ENCODE data around the gene ZSCAN31.
"Not testable (repeated sequence)": the region's sequence is repeated elsewhere in the genome, so short reads cannot be mapped to it uniquely, and the experiment has no call there.

Gene ZSCAN31

DNA sequence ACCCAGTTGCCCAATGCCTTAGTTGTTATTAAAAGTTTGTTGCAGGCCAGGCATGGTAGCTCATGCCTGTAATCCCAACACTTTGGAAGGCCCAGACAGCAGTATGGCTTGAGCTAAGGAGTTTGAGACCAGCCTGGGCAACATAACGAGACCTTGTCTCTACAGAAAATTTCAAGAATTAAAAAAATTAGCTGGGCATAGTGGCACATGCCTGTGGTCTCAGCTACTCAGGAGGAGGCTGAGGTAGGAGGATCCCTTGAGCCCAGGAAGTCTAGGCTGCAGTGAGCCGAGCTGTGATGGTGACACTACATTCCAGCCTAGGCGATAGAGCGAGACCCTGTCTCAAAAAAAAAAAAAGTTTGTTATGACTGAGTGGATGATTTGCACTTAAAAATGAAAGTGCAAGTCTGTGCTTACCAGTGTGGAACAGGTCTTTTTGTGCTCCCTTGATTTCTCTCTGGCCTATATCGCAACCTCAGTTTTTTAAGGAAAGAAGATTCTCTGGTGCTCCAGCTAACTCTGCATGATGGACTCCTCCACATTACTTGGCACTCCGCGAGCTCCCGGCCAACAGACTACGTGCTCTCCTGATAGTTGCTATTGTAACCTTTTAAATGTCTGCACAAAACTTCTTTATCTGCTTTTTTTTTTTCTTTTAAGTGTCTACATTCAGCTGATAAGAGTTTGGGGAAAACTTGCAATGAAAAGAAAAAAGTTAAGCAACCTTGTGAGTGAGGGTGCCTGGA lies 35.9 kb upstream of the ZSCAN31 start:
- no peak overlapping the region for H3K27ac ChIP-seq
- TF ChIP-seq, protein P1, sequence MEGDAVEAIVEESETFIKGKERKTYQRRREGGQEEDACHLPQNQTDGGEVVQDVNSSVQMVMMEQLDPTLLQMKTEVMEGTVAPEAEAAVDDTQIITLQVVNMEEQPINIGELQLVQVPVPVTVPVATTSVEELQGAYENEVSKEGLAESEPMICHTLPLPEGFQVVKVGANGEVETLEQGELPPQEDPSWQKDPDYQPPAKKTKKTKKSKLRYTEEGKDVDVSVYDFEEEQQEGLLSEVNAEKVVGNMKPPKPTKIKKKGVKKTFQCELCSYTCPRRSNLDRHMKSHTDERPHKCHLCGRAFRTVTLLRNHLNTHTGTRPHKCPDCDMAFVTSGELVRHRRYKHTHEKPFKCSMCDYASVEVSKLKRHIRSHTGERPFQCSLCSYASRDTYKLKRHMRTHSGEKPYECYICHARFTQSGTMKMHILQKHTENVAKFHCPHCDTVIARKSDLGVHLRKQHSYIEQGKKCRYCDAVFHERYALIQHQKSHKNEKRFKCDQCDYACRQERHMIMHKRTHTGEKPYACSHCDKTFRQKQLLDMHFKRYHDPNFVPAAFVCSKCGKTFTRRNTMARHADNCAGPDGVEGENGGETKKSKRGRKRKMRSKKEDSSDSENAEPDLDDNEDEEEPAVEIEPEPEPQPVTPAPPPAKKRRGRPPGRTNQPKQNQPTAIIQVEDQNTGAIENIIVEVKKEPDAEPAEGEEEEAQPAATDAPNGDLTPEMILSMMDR (IDR thresholded peaks at IDR 0.05): no peak
- no peak for TF ChIP-seq ZFX (IDR thresholded peaks at IDR 0.05; ENCODE audit: borderline replicate concordance)

DNA sequence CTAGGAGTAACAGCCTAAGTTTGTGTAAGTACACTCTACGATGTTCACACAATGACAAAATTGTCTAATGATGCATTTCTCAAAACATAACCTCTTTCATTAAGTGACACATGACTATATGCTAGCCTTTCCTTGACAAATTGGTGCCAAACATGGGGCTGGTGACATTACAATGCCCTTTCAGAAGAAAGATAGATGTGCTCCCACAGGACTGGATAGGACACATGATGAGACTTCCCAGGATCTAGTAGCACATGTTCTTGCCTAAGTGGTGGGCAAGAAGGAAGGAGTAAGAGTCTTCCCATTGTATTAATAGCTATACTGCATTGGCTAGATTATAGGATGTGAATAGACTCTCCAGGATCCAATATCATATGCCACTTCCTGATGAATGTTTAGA lies 35.3 kb upstream of the ZSCAN31 start:
- no peak overlapping the region for H3K27ac ChIP-seq
- TF ChIP-seq, protein P1 (IDR thresholded peaks at IDR 0.05): no peak
- TF ChIP-seq ZFX (IDR thresholded peaks at IDR 0.05; ENCODE audit: borderline replicate concordance): no peak

DNA sequence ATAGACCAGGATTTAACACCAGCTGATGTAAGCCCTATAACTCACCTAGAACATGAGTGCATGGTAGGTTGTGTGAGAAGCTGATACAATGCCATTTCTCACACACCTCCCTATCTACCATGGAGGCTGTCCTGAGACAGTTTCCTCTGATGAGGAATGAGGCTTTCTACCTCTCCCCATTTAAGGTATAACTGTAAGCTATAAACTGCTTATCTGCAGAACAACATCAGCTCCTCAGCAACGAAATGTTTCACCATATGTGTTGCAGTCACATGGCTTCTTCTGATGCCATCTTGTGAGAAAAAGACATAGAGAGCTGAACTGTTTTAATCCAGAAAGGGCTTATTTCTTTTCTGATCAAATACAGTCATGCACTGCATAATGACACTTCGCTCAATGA lies 34.5 kb upstream of the ZSCAN31 start:
- no peak overlapping the region for H3K27ac ChIP-seq

DNA sequence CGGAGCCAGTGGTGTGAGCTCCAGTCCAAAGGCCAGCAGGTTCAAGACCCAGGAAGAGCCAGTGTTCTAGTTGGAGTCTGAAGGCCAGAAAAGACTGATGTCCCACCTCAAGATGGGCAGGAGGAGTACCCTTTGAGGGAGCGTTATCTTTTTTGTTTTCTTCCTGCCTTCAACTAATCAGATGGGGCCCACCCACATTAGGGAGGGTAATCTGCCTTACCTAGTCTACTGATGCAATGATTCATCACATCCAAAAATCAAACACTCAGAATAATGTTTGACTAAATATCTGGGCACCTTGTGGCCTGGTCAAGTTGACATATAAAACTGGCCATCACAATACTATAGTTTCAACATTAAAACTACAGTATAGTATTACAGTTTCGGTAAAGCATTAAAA lies 33.5 kb upstream of the ZSCAN31 start:
- TF ChIP-seq, protein P1 (IDR thresholded peaks at IDR 0.05): no peak
- TF ChIP-seq ZFX (IDR thresholded peaks at IDR 0.05; ENCODE audit: borderline replicate concordance): no peak
- no peak overlapping the region for H3K27ac ChIP-seq

More for the DNA sequence above, 34.5 kb upstream of the ZSCAN31 start:
- TF ChIP-seq, protein P1 (IDR thresholded peaks at IDR 0.05): no peak
- no peak for TF ChIP-seq ZFX (IDR thresholded peaks at IDR 0.05; ENCODE audit: borderline replicate concordance)

DNA sequence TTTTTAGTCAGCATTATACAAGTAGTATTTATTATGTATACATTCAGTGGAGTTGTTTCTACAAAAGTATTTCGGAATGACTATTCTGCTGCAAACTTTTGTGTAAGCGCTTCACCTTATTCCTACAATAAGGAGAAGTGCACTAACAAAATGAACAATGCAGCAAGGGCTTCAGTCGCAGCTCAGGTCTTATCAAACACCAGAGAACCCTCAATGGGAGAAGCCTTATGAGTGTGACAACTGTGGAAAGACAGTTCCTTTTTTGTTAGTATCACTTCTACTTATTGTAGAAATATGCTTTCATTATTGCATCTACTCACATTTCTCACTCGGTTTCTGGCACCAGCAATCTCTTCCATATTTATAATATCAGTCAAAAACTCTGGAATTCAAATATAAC lies 32.6 kb upstream of the ZSCAN31 start:
- TF ChIP-seq ZFX (IDR thresholded peaks at IDR 0.05; ENCODE audit: borderline replicate concordance): no peak
- TF ChIP-seq, protein P1 (IDR thresholded peaks at IDR 0.05): no peak
- no peak overlapping the region for H3K27ac ChIP-seq

DNA sequence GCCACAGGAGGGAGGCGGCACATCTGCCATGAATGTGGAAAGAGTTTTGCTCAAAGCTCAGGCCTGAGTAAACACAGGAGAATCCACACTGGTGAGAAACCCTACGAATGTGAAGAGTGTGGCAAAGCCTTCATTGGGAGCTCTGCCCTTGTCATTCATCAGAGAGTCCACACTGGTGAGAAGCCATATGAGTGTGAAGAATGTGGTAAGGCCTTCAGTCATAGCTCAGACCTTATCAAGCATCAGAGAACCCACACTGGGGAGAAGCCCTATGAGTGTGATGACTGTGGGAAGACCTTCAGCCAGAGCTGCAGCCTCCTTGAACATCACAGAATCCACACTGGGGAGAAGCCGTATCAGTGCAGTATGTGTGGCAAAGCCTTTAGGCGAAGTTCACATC lies 29.6 kb upstream of the ZSCAN31 start:
- H3K27ac ChIP-seq: not testable (repeated sequence)

DNA sequence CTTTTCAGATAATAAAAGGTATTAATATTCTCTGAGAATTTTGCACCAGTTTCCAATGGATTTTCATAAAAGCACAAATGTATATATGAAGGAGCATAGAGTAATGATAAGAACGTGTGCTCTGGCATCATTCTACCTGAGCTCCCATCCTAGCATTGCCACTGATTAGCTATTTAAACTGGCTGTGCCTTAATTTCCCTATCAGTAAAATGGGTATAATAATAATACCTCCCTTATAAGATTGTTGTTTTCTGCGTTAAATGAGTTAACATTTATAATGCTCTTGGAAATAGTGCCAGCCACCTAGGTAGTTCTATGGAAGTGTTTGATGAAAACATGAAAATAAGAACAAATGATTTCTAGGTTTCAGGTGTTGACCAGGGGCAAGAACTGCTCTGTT lies 25.0 kb upstream of the ZSCAN31 start:
- no peak for TF ChIP-seq ZFX (IDR thresholded peaks at IDR 0.05; ENCODE audit: borderline replicate concordance)
- H3K27ac ChIP-seq: no peak overlapping the region

DNA sequence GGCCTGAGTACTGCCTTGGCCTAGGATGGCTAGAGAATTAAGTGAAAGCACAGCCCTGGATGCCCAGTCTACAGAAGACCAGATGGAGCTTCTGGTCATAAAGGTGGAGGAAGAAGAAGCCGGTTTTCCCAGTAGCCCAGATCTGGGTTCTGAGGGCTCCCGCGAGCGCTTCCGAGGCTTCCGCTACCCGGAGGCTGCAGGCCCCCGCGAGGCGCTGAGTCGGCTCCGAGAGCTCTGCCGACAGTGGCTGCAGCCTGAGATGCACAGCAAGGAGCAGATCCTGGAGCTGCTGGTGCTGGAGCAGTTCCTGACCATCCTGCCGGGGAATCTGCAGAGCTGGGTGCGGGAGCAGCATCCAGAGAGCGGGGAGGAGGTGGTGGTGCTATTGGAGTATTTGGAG lies 23.6 kb upstream of the ZSCAN31 start:
- not testable (repeated sequence) for H3K27ac ChIP-seq

DNA sequence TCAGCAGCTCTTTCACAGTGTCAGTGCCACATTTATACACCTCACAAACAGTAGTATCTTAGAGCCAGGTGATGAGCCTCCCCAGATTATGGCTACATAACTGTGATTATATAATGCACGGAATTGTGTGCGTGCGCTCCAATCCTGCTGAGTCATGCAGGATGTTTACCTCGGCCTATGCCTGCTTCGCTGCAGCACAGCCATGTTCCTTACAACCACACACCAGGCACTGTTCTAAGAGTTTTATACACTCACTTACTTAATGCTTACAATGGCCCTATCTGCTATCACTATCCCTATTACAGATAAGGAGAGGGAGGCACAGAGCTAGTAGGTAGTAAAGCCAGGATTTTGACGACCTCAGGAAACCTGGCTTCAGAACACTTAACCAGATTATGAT lies 21.1 kb upstream of the ZSCAN31 start:
- TF ChIP-seq, protein P1 (IDR thresholded peaks at IDR 0.05): no peak
- TF ChIP-seq ZFX (IDR thresholded peaks at IDR 0.05; ENCODE audit: borderline replicate concordance): no peak
- H3K27ac ChIP-seq: no peak overlapping the region
